GM19328 (cell line): Measurements from ENCODE around the gene ZBTB7A.
A peak's percentile ranks its signal among the peaks of the same experiment; 100 is the strongest.
"Not testable (repeated sequence)": the region's sequence is repeated elsewhere in the genome, so short reads cannot be mapped to it uniquely, and the experiment has no call there.

Experiments used
- ATAC-seq: cut with Tn5 transposase; IDR thresholded peaks from one replicate; pipeline ENCODE4 v1.9.1; 2021; ENCODE audit warnings: mild to moderate bottlenecking, moderate library complexity; ENCODE audit not compliant: unreplicated experiment

The ZBTB7A gene

GRCh38 chr19:4018775-4019504, 47.8 kb downstream of the ZBTB7A start:
- no peak for ATAC-seq

DNA sequence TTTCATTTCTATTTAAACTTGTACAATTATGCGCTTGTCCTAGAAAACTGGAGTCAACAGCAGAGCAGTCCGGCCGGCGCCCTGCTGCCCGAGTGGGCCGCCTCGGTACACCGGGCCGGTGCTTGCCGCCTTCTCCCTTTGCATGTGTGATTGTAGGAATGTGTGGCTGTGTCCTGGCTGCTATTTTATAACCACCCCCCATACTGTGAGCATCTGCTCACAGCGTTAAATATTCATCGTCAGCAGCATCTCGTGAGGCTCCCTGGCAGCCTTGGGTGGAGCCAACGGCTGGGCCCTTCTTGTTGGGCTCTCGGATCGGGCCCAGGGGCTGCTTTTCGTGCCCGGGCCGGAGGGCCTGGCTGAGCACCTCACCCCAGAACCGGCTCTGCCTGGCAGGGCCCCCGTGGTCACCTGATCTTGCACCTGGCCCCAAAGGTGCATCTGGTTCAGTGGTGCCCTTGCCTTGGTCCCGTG, 48.5 kb downstream of the ZBTB7A start:
- ATAC-seq, result no peak

GRCh38 chr19:4016903-4017638, 49.6 kb downstream of the ZBTB7A start:
- no peak for ATAC-seq

- ATAC-seq, result no peak
Measured at GRCh38 chr19:4016486-4016885, 50.2 kb downstream of the ZBTB7A start.

DNA sequence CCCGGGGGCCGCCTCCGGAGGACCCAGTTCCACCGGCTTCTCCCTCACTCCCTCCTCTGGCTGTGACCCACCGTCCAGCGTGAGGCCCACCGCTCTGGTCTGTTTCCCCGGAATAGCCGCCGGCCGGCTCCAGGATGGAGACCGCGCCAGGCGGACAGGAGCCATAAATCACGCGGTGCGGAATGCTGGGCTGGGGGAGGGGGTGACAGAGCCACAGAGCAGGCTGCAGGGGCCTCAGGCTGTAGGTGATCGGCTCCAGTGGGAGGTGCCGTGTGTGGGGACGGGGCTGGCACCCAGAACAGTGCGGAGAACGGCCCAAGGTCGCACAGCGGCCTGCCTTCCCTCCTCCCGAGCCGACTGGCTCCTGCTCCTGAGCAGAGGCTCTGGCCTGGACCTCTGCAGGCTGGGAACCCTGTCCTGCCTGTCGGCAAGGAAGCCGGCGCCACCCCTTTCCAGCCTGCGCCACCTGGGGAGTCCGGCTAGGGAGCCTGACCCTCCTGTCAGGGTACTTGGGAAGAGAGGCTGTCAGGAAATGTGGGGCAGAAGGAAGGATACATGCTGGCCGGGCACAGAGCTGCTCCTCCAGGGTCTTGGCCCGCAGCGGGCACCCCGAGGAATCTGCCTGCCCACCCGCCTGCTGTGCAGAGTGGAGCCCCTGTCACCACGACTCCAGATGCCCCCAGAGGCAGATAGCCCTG, 50.8 kb downstream of the ZBTB7A start:
- ATAC-seq, result no peak

DNA sequence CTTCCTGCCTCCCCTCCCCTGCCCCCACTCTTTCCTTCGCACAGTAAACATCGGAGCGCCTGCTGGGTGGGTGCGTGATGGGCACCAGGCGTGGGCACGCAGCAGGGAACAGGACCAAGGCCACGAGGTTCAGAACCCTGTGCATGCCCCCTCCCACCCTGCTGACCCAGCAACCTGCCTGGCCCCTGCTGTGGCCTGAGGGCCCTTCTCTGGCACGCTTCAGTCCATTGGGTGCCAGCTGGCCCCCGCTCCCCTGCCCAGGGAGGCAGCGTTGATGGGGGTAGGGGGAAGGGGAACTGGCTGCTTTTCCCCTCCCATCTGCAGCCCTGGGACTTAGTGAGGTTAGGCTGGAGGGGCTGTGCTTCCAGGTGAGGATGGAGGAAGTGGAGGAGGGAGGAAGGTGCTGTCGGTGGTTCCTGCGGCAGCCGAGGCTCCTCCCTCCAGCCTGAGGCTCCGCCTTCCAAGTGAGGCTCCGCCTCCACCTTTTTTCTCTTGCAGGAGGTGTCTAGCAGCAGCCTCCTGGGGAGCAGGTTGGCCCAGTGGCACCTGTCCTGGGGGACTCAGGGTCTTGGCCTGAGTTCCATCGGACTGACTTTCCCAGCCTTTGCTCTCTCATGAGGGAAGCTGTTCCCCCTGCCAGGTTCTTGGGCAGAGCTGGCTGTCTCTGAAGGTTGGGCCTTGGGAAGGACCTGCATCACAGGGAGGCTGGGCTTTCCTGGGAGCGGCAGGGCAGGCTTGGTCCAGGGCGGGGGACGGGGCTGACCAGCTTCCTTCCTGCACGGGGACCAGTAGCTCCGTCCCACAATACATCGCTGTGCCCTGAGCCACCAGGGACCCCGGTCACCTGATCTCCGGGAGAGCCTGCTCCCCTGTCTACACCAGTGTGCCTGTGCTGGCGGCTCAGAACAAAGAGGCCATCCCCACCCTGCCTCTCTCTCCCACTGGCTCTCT, 51.9 kb downstream of the ZBTB7A start:
- no peak for ATAC-seq

- ATAC-seq, result no peak
Measured at GRCh38 chr19:4013886-4014540, 52.7 kb downstream of the ZBTB7A start.

GRCh38 chr19:4012975-4013634, 53.6 kb downstream of the ZBTB7A start:
- ATAC-seq, result no peak

- no peak for ATAC-seq
Measured at GRCh38 chr19:4012092-4012974, 54.4 kb downstream of the ZBTB7A start.

- ATAC-seq, result not testable (repeated sequence)
Measured at GRCh38 chr19:4011430-4011829, 55.3 kb downstream of the ZBTB7A start.

- no peak for ATAC-seq
Measured at GRCh38 chr19:4010808-4011110, 55.9 kb downstream of the ZBTB7A start.

- ATAC-seq, result no peak
Measured at GRCh38 chr19:4009990-4010807, 56.5 kb downstream of the ZBTB7A start.

- peak; percentile 25 for ATAC-seq
Measured at GRCh38 chr19:4007836-4008539, 58.7 kb downstream of the ZBTB7A start.

- peak; percentile 80 for ATAC-seq
Measured at GRCh38 chr19:4007021-4007835, 59.5 kb downstream of the ZBTB7A start, which contains the start of gene PIAS4. Gene PIAS4 (plus strand): TSS chr19:4007736. CDS start chr19:4007761, 25 bp downstream.

- not testable (repeated sequence) for ATAC-seq
Measured at GRCh38 chr19:4005436-4005835, 61.3 kb downstream of the ZBTB7A start.

- ATAC-seq, result not testable (repeated sequence)
Measured at GRCh38 chr19:4000798-4001197, 65.9 kb downstream of the ZBTB7A start.
